SK-N-SH (cell line): Measurements from ENCODE around the gene PHACTR4. TPM values are rescaled to one million over a fixed set of nuclear protein-coding genes. Genes with fewer than 3 reads are reported as not detected.

Experiments
- CTCF ChIA-PET: fragments of 300-600, 350-600 bp; formaldehyde crosslinking; extraction: SDS; loops from one replicate; lab custom pipeline; 2021; lab: Yijun Ruan, JAX
- POLR2A ChIA-PET: fragments of 350-600 bp; sonication (Branson Sonifier 250); formaldehyde crosslinking; extraction: SDS; loops from one replicate; lab custom pipeline; 2020; ENCODE audit warnings: antibody characterized with exemption, inconsistent platforms; lab: Yijun Ruan, JAX
- DNase-seq: peaks from one replicate; pipeline ENCODE4 v3.0.0; 2012
- H2AFZ ChIP-seq: fragments of 200-600 bp; sonication (generic); 2 replicates; pipeline ENCODE4 v1.8.1; 2016; ENCODE audit warnings: antibody characterized with exemption, mild to moderate bottlenecking, low read depth
- H3F3A ChIP-seq: fragments of 200-600 bp; sonication (generic); replicated peaks from 2 replicates; pipeline ENCODE3; 2016; ENCODE audit warnings: antibody characterized with exemption, mild to moderate bottlenecking; ENCODE audit not compliant: insufficient read depth
- H3K27ac ChIP-seq, 2 experiments: fragments of 200-500 bp in 1 of 2; fragments of 200-600 bp in 1 of 2; sonication (Bioruptor generic) in 1 of 2; sonication (generic), shearing (Covaris generic) in 1 of 2; 2 replicates each; pipeline versions ENCODE4 v1.5.1 to v1.6.1; 2014 to 2016; ENCODE audit warnings: low read depth in 2 of 2, inconsistent platforms in 1 of 2, low read length in 1 of 2, mild to moderate bottlenecking in 1 of 2, mixed read lengths in 1 of 2
- H3K27me3 ChIP-seq: fragments of 200-600 bp; sonication (generic), shearing (Covaris generic); 2 replicates; pipeline ENCODE4 v1.6.1; 2016; ENCODE audit warnings: mixed run types; ENCODE audit not compliant: insufficient read depth
- H3K36me3 ChIP-seq, 2 experiments: fragments of 200-500 bp in 1 of 2; fragments of 200-600 bp in 1 of 2; sonication (Bioruptor generic) in 1 of 2; sonication (generic) in 1 of 2; replicated peaks in 1 of 2; 2 replicates each; pipeline versions ENCODE3 to v1.5.1; 2014 to 2016; ENCODE audit warnings: low read length in 1 of 2, mild to moderate bottlenecking in 1 of 2; ENCODE audit not compliant: insufficient read depth in 2 of 2, control insufficient read depth in 1 of 2
- H3K4me1 ChIP-seq, 2 experiments: fragments of 200-500 bp in 1 of 2; fragments of 200-600 bp in 1 of 2; sonication (Bioruptor generic) in 1 of 2; sonication (generic), shearing (Covaris generic) in 1 of 2; 2 replicates each; pipeline versions ENCODE4 v1.5.1 to v1.6.1; 2014 to 2016; ENCODE audit warnings: low read depth in 1 of 2, low read length in 1 of 2, mixed run types in 1 of 2; ENCODE audit not compliant: insufficient read depth in 2 of 2, control insufficient read depth in 1 of 2
- H3K4me2 ChIP-seq: fragments of 200-600 bp; sonication (generic), shearing (Covaris generic); 2 replicates; pipeline ENCODE4 v1.6.1; 2017; ENCODE audit warnings: mixed run types
- H3K4me3 ChIP-seq, 2 experiments: fragments of 200-500 bp in 1 of 2; fragments of 200-600 bp in 1 of 2; sonication (Bioruptor generic) in 1 of 2; sonication (generic), shearing (Covaris generic) in 1 of 2; 2 replicates each; pipeline versions ENCODE4 v1.5.1 to v1.8.1; 2014 to 2016; ENCODE audit warnings: low read depth in 2 of 2, inconsistent platforms in 1 of 2, low read length in 1 of 2, mild to moderate bottlenecking in 1 of 2, mixed read lengths in 1 of 2, moderate library complexity in 1 of 2
- H3K79me2 ChIP-seq: fragments of 200-600 bp; sonication (generic); 2 replicates; pipeline ENCODE4 v1.8.1; 2017; ENCODE audit warnings: mild to moderate bottlenecking; ENCODE audit not compliant: insufficient read depth
- H3K9ac ChIP-seq: fragments of 200-600 bp; sonication (generic); 2 replicates; pipeline ENCODE4 v1.6.1; 2017; ENCODE audit warnings: mixed run types
- H3K9me2 ChIP-seq: fragments of 200-600 bp; sonication (generic); 2 replicates; pipeline ENCODE4 v1.6.1; 2017; ENCODE audit warnings: mixed run types
- H3K9me3 ChIP-seq: fragments of 200-600 bp; sonication (generic); 2 replicates; pipeline ENCODE4 v1.6.1; 2017; ENCODE audit warnings: mixed run types, mild to moderate bottlenecking, moderate library complexity
- H4K20me1 ChIP-seq: fragments of 200-600 bp; sonication (generic); 2 replicates; pipeline ENCODE4 v1.6.1; 2017; ENCODE audit warnings: mild to moderate bottlenecking, mixed run types; ENCODE audit not compliant: insufficient read depth
- EP300 ChIP-seq, 2 experiments: IDR thresholded peaks; 2 replicates each; pipeline versions ENCODE4 v1.4.0 to v1.6.1; 2012; ENCODE audit warnings: borderline replicate concordance in 1 of 2, low read depth in 1 of 2, low read length in 1 of 2
- EZH2phosphoT487 ChIP-seq: fragments of 200-600 bp; sonication (generic); IDR thresholded peaks from 2 replicates; pipeline ENCODE4 v1.6.1; 2017; ENCODE audit warnings: low read depth, mixed run types, mild to moderate bottlenecking, antibody characterized with exemption, moderate library complexity, borderline replicate concordance
- GABPA ChIP-seq: IDR thresholded peaks from 2 replicates; pipeline ENCODE4 v1.4.0; 2012; ENCODE audit warnings: low read depth, mild to moderate bottlenecking
- MEF2A ChIP-seq: IDR thresholded peaks from 2 replicates; pipeline ENCODE4 v1.4.0; 2012; ENCODE audit warnings: low read depth, borderline replicate concordance
- RAD21 ChIP-seq: IDR thresholded peaks from 2 replicates; pipeline ENCODE4 v1.6.1; 2012; ENCODE audit warnings: mild to moderate bottlenecking, low read length
- RCOR1 ChIP-seq: fragments of 150-350 bp; IDR thresholded peaks from 2 replicates; pipeline ENCODE4 v1.6.1; 2017; ENCODE audit warnings: antibody characterized with exemption, low read length
- RFX5 ChIP-seq: IDR thresholded peaks from 2 replicates; pipeline ENCODE4 v1.6.1; 2012; ENCODE audit warnings: mild to moderate bottlenecking, improper control_type of control experiment, low read length
- RXRA ChIP-seq: IDR thresholded peaks from 2 replicates; pipeline ENCODE4 v1.4.0; 2012; ENCODE audit warnings: low read depth, mild to moderate bottlenecking, borderline replicate concordance
- TAF1 ChIP-seq: IDR thresholded peaks from 2 replicates; pipeline ENCODE4 v1.6.1; 2012; ENCODE audit warnings: low read depth, mild to moderate bottlenecking, low read length, moderate library complexity, borderline replicate concordance
- TCF12 ChIP-seq: IDR thresholded peaks from 2 replicates; pipeline ENCODE4 v1.4.0; 2012
- TEAD4 ChIP-seq: IDR thresholded peaks from 2 replicates; pipeline ENCODE4 v1.4.0; 2012; ENCODE audit warnings: mild to moderate bottlenecking, borderline replicate concordance; ENCODE audit not compliant: insufficient read depth
- USF1 ChIP-seq: IDR thresholded peaks from 2 replicates; pipeline ENCODE4 v1.4.0; 2012; ENCODE audit warnings: low read depth, borderline replicate concordance
- YY1 ChIP-seq: IDR thresholded peaks from 2 replicates; pipeline ENCODE4 v1.4.0; 2012; ENCODE audit warnings: low read depth, mild to moderate bottlenecking
- WGBS: methylation state at CpG from one replicate; pipeline ENCODE4 v1.1.6; 2017; ENCODE audit warnings: low lambda C conversion rate; 5-methylcytosine and 5-hydroxymethylcytosine counted together
- polyA plus RNA-seq, 3 experiments: library from polyadenylated mRNA; depleted of rRNA; stranded (reverse); fragments of >200 nt; gene quantifications; 2 replicates each; pipeline ENCODE4 v1.2.3, GENCODE V29; 2012
- TF ChIP-seq, protein P1 (sequence below): IDR thresholded peaks from 2 replicates; pipeline ENCODE4; 2012
- TF ChIP-seq, protein P2 (sequence below): fragments of 150-350 bp; IDR thresholded peaks from 2 replicates; pipeline ENCODE4 v1.6.1; 2017; ENCODE audit warnings: antibody characterized with exemption, low read length, low read depth, borderline replicate concordance

PHACTR4 gene
- polyA plus RNA-seq, 1 of the 3 experiments (the other 2 are of a cell fraction), result 9.8 TPM

DNA sequence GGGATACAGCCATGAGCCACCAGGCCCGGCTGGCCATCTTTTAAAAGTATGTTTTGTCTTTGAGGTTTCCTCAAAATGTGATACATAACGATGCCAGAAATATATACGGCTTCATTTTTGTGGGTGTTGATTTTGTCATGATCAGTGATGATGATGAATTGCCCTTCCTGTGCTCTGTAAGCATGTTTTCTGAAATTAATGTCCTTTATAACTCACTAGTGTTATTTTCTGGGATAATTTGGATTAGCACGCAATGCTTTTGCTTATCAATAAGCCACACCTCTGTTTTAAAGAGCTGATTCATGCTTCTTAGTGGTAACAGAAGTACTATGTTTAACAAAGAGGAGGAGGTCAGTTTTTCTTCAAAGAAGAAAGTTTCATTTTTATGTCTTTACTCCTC is 25.6 kb downstream of the PHACTR4 start:
- H3K27me3 ChIP-seq, result no peaks in the 10 kb centered on the region
- no peak overlapping the region for H3K27ac ChIP-seq
- H3K4me2 ChIP-seq, result no peak overlapping the region
- H2AFZ ChIP-seq, result no peak overlapping the region
- ChIA-PET POLR2A (no interaction called here), CTCF (no interaction called here)
- no peak overlapping the region for H3K4me3 ChIP-seq
- DNase-seq, result no peak
- peaks cover 89% of the 10 kb centered on the region for H3K79me2 ChIP-seq
- H3F3A ChIP-seq, result peaks cover 8% of the 10 kb centered on the region
- peaks cover 13% of the 10 kb centered on the region for H4K20me1 ChIP-seq
- no peak overlapping the region for H3K9ac ChIP-seq
- no peak for TF ChIP-seq USF1
- no peak for TF ChIP-seq MEF2A
- TF ChIP-seq EP300 (IDR thresholded peaks at IDR 0.05; ENCODE audit: borderline replicate concordance in 1 of 2, low read depth in 1 of 2, low read length in 1 of 2), result no peak
- no peak for TF ChIP-seq GABPA
- no peak for TF ChIP-seq RFX5
- TF ChIP-seq RAD21, result no peak
- TF ChIP-seq RCOR1, result no peak
- TF ChIP-seq, protein P1, sequence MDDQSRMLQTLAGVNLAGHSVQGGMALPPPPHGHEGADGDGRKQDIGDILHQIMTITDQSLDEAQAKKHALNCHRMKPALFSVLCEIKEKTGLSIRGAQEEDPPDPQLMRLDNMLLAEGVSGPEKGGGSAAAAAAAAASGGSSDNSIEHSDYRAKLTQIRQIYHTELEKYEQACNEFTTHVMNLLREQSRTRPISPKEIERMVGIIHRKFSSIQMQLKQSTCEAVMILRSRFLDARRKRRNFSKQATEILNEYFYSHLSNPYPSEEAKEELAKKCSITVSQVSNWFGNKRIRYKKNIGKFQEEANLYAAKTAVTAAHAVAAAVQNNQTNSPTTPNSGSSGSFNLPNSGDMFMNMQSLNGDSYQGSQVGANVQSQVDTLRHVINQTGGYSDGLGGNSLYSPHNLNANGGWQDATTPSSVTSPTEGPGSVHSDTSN, result no peak
- no peak for TF ChIP-seq TCF12
- TF ChIP-seq TAF1, result no peak
- no peaks in the 10 kb centered on the region for H3K9me3 ChIP-seq
- no peaks in the 10 kb centered on the region for H3K9me2 ChIP-seq
- peaks cover 0 to 8% of the 10 kb centered on the region in 2 experiments; a peak in 1 of 4 replicates for H3K4me1 ChIP-seq
- 76% methylated on average over 4 of the region's 4 CpGs for WGBS
- H3K36me3 ChIP-seq, result peaks cover 0 to 22% of the 10 kb centered on the region in 2 experiments

- CTCF ChIA-PET, result interaction anchor here (0.7 to 1.8 kb wide), 2 partner anchors 8 to 12 kb away, joined by 3 read pairs; no protein-coding TSS in a partner anchor
- peaks cover 0 to 20% of the 10 kb centered on the region in 2 experiments for H3K36me3 ChIP-seq
- WGBS, result 78% methylated on average over 1 of the region's 1 CpG
- no peak overlapping the region for H3K4me2 ChIP-seq
- H3K79me2 ChIP-seq, result peaks cover 97% of the 10 kb centered on the region
- POLR2A ChIA-PET, result interaction anchor here (0.6 kb wide), 1 partner anchor 739 kb away, joined by 4 read pairs; no protein-coding TSS in a partner anchor
- DNase-seq, result no peak
- H3K9me3 ChIP-seq, result no peaks in the 10 kb centered on the region
- H3K4me1 ChIP-seq, result no peaks in the 10 kb centered on the region; a peak in 1 of 4 replicates
- peaks cover 9% of the 10 kb centered on the region; the same call in 1 of the 2 replicates for H4K20me1 ChIP-seq
- TF ChIP-seq, protein P2, sequence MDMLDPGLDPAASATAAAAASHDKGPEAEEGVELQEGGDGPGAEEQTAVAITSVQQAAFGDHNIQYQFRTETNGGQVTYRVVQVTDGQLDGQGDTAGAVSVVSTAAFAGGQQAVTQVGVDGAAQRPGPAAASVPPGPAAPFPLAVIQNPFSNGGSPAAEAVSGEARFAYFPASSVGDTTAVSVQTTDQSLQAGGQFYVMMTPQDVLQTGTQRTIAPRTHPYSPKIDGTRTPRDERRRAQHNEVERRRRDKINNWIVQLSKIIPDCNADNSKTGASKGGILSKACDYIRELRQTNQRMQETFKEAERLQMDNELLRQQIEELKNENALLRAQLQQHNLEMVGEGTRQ, result no peak
- TF ChIP-seq RAD21 (no peak), TEAD4 (no peak), YY1 (no peak), EZH2phosphoT487 (no peak), RXRA (no peak)
- no peaks in the 10 kb centered on the region for H3K9me2 ChIP-seq
- H3K27me3 ChIP-seq, result no peaks in the 10 kb centered on the region
- H2AFZ ChIP-seq, result no peak overlapping the region
- H3K9ac ChIP-seq, result no peak overlapping the region
- H3K4me3 ChIP-seq, result no peak overlapping the region
- H3F3A ChIP-seq, result peaks cover under 1% of the 10 kb centered on the region
- H3K27ac ChIP-seq, result no peak overlapping the region
These were observed 32.2 kb downstream of the PHACTR4 start for GRCh38 chr1:28401760-28402159.
